Melanocyte of skin (primary cell): ENCODE data around the gene NAA11. TPM values are rescaled to one million over a fixed set of nuclear protein-coding genes. Genes with fewer than 3 reads are reported as not detected.

ENCODE experiments used
- total RNA-seq, 2 donors: library from RNA; depleted of rRNA; stranded (reverse); fragments of >200 nt; gene quantifications; 2 replicates each; pipeline ENCODE4 v1.2.3, GENCODE V29; 2012

NAA11 gene
- total RNA-seq = not detected

GRCh38 chr4:79325864-79326328 lies at the start of gene NAA11:
TSS of gene NAA11 (minus strand) at chr4:79326061. CDS start at chr4:79325877, 184 bp downstream.

Other genes with a start within 250 kb of the NAA11 start
- not detected for gene GK2, start 82.2 kb upstream of the NAA11 start, total RNA-seq